ENCODE results near the gene PNMT. TPM values are rescaled to one million over a fixed set of nuclear protein-coding genes. Genes with fewer than 3 reads are reported as not detected.

PNMT gene
- total and polyA plus RNA-seq, 2 of the 8 experiments (the other 6 are each of a cell fraction or from before 2014, with no cell fraction given): 5.6 to 10.9 TPM

- TF ChIP-seq CTCF (IDR thresholded peaks at IDR 0.05; ENCODE audit: control extremely low read depth in 1 of 3, insufficient read depth in 1 of 3, low read depth in 1 of 3, low read length in 3 of 3) (no peak), CHD2 (IDR thresholded peaks at IDR 0.05; ENCODE audit: low read length) (no peak), HDAC6 (IDR thresholded peaks at IDR 0.05; ENCODE audit: low read depth, low read length) (no peak), CBX8 (IDR thresholded peaks at IDR 0.05; ENCODE audit: borderline replicate concordance, low read depth, low read length) (no peak), MAFK (IDR thresholded peaks at IDR 0.05; ENCODE audit: low read depth, low read length) (no peak)
Measured at GRCh38 chr17:39640591-39641031, 27.6 kb upstream of the PNMT start (continued).
